ENCODE data around the gene ARHGAP18. TPM values are rescaled to one million over a fixed set of nuclear protein-coding genes. Genes with fewer than 3 reads are reported as not detected.
"Not testable (repeated sequence)": the region's sequence is repeated elsewhere in the genome, so short reads cannot be mapped to it uniquely, and the experiment has no call there.

ARHGAP18 gene
- total RNA-seq, 1 experiment from 2014 or later: 30.4 TPM

GRCh38 chr6:129597023-129597713, 112.8 kb downstream of the ARHGAP18 start:
- DNase-seq (ENCODE audit: low read depth): no peak

DNA sequence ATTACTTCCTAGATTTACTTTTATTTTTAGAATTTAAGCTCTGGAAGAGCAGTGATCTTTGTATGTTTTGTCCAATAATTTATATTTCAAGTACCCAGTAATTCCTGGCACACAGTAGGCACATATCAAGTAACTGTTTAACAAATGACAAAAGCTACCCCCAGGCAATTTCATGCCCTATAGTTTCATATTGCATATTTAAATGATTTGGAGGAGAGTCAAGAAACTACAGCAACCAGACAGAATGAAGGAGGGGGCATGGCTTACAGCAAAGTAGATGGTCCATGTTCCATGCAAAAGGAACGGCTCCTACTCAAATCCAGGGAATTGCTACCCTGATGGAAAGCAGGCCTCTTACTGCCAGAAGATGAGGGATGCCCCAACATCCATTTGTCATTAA, 113.5 kb downstream of the ARHGAP18 start:
- no peak for DNase-seq (ENCODE audit: low read depth)

DNA sequence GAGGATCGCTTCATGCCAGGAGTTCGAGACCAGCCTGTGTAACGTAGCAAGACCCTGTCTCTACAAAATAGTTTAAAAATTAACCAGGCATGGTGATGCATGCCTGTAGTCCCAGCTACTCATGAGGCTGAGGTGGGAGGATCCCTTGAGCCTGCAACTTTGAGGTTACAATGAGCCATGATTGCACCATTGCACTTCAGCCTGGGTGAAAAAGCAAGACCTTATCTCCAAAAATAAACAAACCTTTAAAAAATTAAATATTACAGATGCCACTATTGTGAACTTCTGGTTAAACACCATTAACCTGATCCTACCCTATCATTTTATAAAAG, 116.8 kb downstream of the ARHGAP18 start:
- no peak for DNase-seq (ENCODE audit: low read depth)

GRCh38 chr6:129592516-129593232, 117.3 kb downstream of the ARHGAP18 start:
- DNase-seq (ENCODE audit: low read depth): no peak

DNA sequence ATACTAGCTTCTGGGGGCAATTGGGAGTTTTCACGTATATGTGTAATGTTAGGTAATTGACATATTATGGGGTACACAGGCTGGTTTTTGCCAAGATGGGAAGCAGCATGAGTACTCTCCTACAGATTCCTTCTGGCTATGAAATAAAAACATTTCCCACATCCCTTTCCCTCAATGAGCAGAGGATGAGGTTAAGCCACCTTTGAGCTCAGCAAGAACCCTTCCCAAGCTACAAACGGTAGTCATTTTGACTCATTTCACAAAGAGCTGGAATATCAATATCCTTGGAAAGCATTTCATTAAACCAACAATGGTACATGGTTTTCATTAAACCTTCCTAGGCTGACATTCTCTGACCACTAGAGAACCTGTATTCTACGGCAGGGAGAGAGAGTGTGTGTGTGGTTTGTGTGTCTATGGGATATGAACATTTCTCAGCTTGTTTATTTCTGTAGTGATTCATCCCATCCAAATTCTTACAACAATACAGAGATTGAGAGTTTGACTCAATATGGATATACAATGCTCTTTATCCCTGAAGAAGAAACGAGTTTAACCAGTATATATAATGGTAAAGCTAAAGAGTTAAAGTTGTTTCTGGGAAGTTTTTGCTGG, 119.5 kb downstream of the ARHGAP18 start:
- peak; percentile 53 for DNase-seq (ENCODE audit: low read depth)

DNA sequence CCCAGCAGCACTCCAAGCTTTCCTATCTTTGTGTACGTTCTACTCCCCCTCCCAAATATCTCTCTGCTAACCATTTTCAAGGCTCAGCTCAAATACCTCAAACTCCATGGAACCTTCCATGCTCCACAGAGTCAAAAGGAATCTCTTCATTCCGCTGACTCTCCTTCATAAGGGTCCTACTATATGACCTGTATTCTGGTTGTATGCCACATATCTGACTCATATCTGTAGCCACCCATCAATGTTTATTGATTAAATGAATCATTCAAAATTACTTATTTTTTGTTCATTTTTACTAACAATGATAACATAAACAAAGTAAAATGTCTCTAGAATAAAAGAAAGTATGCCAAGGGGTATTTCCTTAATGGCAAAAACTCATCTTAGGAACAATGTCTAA, 123.2 kb downstream of the ARHGAP18 start:
- no peak for DNase-seq (ENCODE audit: low read depth)

GRCh38 chr6:129583866-129584265, 126.1 kb downstream of the ARHGAP18 start:
- DNase-seq (ENCODE audit: low read depth): no peak

DNA sequence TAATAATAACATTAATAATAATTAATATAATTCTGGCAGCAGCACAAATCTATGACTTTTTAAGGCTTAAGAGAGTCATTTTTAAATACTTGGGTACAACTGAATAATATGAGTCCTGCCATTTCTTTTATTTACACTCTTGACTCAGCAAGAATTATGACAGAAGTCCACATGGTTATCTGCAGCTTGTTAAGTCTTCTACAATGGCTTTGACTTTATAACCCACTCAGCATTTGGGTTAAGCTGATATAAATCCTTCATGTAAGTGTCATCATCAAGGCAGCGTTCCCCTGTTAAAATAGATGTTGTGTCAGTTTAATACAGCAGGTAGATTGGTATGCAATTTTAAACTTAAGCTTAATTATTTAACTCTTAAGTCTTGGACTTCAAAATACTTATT, 131.7 kb downstream of the ARHGAP18 start:
- DNase-seq (ENCODE audit: low read depth): no peak

DNA sequence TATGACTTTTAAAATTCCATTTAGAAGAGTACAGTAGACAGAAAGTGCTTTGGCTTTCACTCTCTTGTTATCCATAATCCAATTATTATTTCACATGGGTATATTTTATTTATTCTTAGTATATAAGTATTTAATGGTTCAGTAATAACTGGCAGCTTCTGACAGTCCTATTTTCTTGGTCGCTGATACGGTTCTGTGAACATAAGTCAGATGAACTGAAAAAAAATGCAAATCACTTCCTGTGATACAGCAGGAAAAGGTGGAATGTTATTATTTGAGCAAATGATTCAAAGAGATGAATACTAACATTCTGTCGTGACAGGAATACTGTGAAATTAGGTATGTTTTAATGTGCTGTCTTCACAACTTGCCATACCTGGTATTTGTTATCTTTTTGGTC, 132.3 kb downstream of the ARHGAP18 start:
- DNase-seq (ENCODE audit: low read depth): no peak

DNA sequence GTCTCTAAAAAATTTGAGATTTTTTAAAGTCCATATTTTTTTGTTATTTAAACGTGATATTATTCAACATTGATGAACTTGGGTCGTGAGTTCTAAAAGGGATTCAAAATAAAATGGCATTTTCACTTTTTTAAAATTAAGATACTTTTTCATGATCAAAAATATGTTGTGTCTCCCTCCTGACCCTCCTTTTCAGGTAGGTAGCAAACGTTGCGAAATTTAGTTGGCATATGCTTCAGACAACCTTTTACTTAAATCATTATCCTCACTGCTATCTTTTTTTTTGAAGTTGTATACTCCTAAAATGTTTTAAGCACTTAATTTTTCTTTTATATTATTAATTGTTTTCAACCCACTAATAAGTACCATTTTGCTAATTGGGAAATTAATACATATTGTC, 133.5 kb downstream of the ARHGAP18 start:
- DNase-seq (ENCODE audit: low read depth): no peak

DNA sequence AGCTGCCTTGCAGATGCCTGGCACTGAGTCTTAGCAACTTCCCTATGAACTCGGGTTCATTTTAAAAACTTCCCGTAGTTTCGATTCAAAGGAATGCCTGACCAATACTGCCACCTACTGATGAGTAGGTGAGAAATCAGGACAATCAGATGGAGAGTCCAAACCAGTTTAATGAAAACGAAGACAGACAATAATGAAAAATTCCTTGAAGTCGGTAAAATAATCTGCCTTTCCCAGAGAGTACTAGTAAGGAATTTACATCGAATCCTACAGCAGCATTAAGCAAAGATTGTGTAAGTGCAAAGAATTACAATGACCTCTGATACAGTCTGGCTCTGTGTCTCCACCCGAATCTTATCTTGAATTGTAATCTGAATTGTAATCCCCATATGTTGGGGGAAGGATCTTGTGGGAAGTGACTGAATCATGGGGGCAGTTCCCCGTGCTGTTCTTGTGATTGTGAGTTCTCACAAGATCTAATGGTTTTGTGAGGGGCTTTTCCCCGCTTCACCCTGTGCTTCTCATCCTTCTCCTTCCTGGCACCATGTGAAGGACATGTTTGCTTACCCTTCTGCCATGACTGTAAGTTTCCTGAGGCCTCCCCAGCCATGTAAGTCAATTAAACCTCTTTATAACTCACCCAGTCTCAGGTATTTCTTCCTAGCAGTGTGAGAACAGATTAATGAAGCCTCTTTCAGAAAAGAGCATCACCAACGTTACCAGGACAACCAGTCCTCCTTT, 134.4 kb downstream of the ARHGAP18 start:
- peak; percentile 56 for DNase-seq (ENCODE audit: low read depth)

GRCh38 chr6:129574605-129575004, 135.4 kb downstream of the ARHGAP18 start:
- DNase-seq (ENCODE audit: low read depth): not testable (repeated sequence)

DNA sequence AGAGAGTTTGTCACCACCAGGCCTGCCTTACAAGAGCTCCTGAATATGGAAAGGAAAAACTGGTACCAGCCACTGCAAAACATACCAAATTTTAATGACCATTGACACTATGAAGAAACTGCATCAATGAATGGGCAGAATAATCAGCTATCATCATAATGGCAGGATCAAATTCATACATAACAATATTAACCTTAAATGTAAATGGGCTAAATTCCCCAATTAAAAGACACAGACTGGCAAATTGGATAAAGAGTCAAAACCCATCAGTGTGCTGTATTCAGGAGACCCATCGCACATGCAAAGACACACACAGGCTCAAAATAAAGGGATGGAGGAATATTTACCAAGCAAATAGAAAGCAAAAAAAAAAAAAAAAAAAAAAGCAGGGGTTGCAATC, 139.0 kb downstream of the ARHGAP18 start:
- not testable (repeated sequence) for DNase-seq (ENCODE audit: low read depth)

DNA sequence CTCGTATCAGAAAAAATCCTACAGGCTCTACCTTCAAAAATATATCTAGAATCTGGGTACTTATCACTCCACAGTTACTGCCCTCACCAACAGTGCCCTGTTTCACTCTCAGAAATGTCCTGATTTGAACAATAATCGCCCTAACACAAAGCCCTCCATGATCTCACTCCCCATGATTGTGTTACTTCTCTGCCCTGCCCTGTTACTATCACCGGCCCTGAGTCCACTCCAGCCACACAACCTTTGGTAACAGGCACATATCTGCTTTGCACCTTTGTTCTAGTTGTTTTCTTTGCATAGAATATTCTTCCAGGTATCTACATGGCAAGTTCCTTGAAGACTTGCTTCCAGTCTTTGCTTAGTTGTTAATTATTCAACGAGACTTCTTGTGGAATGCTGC, 142.0 kb downstream of the ARHGAP18 start:
- no peak for DNase-seq (ENCODE audit: low read depth)

DNA sequence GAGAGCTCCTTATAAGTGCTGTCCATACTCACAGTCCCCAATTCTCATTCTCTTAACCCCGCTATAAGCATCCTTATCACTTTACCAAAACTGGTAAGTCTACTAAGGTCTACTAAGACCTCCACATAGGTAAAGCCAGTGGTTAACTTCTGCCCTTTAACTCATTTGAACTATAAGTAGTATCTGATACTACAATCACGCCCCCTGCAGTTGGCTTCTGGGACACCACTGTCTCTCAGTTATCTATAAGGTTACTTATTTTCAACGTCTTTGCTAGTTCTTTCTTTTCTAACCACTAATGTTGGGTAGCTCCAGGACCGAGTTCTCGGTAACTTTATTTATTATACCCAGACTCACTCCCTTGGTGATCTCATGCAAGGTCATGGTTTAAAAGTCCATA, 142.6 kb downstream of the ARHGAP18 start:
- peak; percentile 14 for DNase-seq (ENCODE audit: low read depth)

DNA sequence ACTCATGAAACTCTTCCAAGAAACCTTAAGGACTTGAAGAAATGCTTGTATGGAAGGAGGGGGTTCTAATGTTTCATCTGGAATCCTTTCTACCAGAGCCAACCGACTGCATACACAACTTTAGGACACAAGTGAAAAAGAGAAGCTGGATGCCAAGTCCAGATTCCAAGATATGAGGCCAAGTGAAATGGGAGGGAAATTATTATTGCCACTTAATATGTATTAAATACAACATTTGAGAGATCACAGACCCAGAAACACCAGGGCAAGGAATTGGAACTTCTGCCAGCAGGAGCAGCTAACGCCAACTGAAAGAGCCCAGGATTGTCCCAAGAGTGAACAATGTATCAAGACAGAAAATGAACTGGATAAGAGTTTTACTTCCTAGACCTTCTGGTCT, 144.2 kb downstream of the ARHGAP18 start:
- no peak for DNase-seq (ENCODE audit: low read depth)

- no peak for DNase-seq (ENCODE audit: low read depth)
Observed at GRCh38 chr6:129565366-129565765, 144.6 kb downstream of the ARHGAP18 start.

DNA sequence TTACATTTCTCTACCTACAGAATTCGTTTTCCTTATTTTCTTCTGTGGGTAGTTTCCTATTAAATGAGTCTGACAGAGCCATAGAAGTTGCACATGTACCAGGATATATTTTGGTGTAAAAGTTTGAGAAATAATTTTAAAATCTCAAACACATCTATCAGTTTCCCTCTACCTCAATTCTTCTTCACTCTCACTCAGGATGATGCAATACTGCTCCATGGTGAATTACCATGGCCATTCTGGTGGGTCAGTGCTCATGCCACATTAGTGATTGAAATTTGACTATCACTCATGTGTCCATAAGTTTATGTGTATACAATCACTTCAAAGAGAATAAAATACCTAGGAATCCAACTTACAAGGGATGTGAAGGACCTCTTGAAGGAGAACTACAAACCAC, 151.7 kb downstream of the ARHGAP18 start:
- DNase-seq (ENCODE audit: low read depth): no peak

DNA sequence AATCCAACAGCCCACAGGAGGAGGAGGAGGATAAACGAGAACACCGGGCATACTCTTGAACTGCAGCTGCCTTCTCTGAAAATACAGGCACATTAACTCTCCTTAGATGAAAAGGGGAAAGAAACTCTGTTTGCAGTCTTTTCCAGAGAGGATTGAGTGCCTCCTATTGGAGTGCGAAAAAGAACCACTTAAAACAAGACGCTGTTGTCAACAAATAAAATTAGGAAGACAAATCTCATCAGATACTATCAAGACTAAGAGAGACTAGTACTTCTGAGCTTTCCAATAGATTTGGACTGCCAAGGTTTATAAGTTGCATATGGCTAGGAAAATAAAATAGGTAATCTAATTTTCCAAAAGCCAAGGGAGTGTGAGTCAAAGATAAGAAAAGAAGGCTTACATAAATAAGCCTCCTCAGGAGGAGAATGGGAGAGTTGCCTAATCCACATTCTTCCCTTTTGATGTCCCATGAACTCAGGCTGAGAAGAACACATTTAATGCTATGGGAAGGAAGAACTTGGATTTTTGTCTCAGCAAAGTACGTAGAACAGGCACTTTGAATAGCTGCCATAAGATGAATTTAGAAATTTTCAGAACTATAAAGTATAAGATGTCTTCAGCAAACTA, 154.7 kb downstream of the ARHGAP18 start:
- DNase-seq (ENCODE audit: low read depth): no peak

- DNase-seq (ENCODE audit: low read depth): no peak
Observed at GRCh38 chr6:129552413-129552812, 157.6 kb downstream of the ARHGAP18 start.

DNA sequence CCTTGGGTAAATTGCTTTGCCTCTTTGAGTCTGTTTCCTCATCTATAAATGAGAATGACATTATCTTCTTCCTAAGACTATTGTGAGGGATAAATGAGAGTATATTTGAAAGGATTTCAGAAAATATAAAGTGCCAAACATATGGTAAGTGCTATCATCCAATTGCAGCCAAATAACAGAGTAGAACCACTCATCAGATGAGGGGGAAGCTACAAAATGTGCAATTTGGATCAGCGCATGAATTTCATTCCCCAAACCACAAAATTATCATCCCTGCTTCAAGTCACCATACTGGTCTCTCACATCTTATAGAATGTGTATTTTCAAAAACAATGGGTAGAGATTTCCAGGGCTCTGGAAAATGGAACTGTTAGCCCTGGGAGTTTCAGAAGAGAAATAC, 158.5 kb downstream of the ARHGAP18 start:
- DNase-seq (ENCODE audit: low read depth): no peak

GRCh38 chr6:129546702-129547101, 163.3 kb downstream of the ARHGAP18 start:
- DNase-seq (ENCODE audit: low read depth): peak; percentile 4
